T-helper 17 cell (primary cell): ENCODE data around the gene OASL. TPM values are rescaled to one million over a fixed set of nuclear protein-coding genes. Genes with fewer than 3 reads are reported as not detected.
"Not testable (repeated sequence)": the region's sequence is repeated elsewhere in the genome, so short reads cannot be mapped to it uniquely, and the experiment has no call there.

Source experiments
- ATAC-seq: fragments of 150-1000 bp; cut with Tn5 transposase; 2 replicates; pipeline ENCODE4 v1.10.0; 2021; ENCODE audit warnings: mild to moderate bottlenecking, moderate library complexity
- DNase-seq, 3 donors: peaks; one replicate each; pipeline versions ENCODE4 v3.0.0 to v3.0.0-alpha.2; 2020 to 2021
- H3K9me3 ChIP-seq: one replicate; pipeline ENCODE4 v1.7.0; 2013; ENCODE audit warnings: low read length, mild to moderate bottlenecking; ENCODE audit not compliant: control insufficient read depth, poor library complexity, severe bottlenecking
- H3K27ac Mint-ChIP-seq: one replicate; pipeline ENCODE4 v1.8.0; 2022; ENCODE audit warnings: mild to moderate bottlenecking, moderate library complexity, mixed read lengths
- H3K27me3 Mint-ChIP-seq: one replicate; pipeline ENCODE4 v1.8.0; 2022; ENCODE audit warnings: mixed read lengths
- H3K36me3 Mint-ChIP-seq: one replicate; pipeline ENCODE4 v1.8.0; 2022; ENCODE audit warnings: low read depth, mixed read lengths
- H3K4me1 Mint-ChIP-seq: one replicate; pipeline ENCODE4 v1.8.0; 2022; ENCODE audit warnings: mild to moderate bottlenecking, mixed read lengths
- H3K4me3 Mint-ChIP-seq: one replicate; pipeline ENCODE4 v1.8.0; 2022; ENCODE audit warnings: mild to moderate bottlenecking, moderate library complexity, mixed read lengths
- total RNA-seq, 4 donors: library from RNA in 2 of 4; stranded (reverse) in 2 of 4; gene quantifications; one replicate each; pipeline ENCODE4 v1.2.3 and lab custom pipeline; 2022 to 2026

Gene OASL, protein sequence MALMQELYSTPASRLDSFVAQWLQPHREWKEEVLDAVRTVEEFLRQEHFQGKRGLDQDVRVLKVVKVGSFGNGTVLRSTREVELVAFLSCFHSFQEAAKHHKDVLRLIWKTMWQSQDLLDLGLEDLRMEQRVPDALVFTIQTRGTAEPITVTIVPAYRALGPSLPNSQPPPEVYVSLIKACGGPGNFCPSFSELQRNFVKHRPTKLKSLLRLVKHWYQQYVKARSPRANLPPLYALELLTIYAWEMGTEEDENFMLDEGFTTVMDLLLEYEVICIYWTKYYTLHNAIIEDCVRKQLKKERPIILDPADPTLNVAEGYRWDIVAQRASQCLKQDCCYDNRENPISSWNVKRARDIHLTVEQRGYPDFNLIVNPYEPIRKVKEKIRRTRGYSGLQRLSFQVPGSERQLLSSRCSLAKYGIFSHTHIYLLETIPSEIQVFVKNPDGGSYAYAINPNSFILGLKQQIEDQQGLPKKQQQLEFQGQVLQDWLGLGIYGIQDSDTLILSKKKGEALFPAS
- total RNA-seq (10 to 100 TPM; 18.8 to 30.3 TPM), total RNA-seq (lab: John Stamatoyannopoulos, UW) (65.6 to 172 reads per million in 2 donors)

DNA sequence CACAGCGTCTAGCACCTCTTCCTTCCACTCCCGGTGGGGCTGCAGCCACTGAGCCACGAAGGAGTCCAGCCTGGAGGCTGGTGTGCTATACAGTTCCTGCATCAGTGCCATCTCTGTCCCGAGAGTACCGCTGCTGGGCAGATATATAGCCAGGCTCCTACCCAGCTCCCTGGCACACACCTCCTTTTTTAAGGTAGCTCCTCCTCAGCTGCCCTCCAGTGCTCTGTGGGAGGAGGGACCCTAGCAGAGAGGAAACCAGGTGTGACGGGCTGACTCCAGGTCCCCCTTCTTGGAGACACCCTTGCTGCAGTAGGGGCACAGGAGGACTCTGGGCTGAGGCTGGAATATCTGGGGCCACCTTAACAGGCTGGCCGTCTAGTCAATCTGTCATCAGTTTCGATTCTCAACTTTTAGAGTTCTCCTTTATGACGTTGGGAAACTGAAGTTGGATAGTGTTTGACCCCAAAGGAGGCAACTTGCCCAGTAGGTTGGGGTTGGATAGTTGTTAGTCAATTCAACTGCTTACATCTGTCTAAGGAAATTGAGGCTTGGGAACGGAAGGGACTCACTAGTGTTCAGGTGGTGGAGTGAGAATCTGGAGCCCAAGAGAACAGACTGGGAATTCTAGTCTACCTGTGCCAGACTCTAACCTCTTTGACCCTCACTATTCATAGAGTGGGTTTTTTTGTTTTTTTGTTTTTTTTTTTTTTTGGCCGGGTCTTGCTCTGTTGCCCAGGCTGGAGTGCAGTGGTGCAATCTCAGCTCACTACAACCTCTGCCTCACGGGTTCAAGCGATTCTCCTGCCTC is at the start of gene OASL:
Gene OASL, minus strand, starts transcription at position 386 of the 808 bp plus-strand sequence. Its CDS starts 275 bp downstream, at position 111.
- Mint-ChIP-seq H3K27me3 (peaks cover 21% of the 10 kb centered on the region), H3K4me1 (peaks cover 37% of the 10 kb centered on the region), H3K4me3 (peak within 1 kb of the TSS; percentile 94), H3K36me3 (peaks cover 8% of the 10 kb centered on the region), H3K27ac (peak within 1 kb of the TSS; percentile 95)
- DNase-seq = peak; percentile 34 to 52 (median 44)
- ATAC-seq = peak; percentile 82
- H3K9me3 ChIP-seq = no peaks in the 10 kb centered on the region

DNA sequence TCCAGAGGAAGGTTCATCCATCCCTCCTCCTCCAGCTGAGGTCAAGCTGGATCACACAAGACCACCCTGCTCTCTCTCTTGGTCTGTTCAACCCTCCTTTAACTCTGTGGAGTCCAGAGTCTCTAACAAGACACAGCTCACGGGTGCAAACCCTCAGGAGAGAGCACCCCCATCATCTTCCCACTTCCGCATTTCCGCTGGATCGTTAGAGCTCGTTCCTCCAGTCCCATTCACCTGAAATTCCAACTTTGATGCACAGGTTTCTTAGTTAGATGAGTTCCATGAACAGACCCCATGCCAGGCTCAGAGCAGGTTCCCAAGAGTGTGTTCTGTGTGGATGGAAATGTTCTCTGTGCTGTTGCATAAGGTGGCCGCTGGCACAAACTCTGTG is 49.1 kb upstream of the OASL start:
- DNase-seq (no peak), ATAC-seq (no peak)
- H3K9me3 ChIP-seq = no peaks in the 10 kb centered on the region
- Mint-ChIP-seq H3K4me1 (peaks cover 31% of the 10 kb centered on the region), H3K27ac (no peak overlapping the region), H3K27me3 (no peaks in the 10 kb centered on the region), H3K4me3 (no peak overlapping the region), H3K36me3 (no peaks in the 10 kb centered on the region)

DNA sequence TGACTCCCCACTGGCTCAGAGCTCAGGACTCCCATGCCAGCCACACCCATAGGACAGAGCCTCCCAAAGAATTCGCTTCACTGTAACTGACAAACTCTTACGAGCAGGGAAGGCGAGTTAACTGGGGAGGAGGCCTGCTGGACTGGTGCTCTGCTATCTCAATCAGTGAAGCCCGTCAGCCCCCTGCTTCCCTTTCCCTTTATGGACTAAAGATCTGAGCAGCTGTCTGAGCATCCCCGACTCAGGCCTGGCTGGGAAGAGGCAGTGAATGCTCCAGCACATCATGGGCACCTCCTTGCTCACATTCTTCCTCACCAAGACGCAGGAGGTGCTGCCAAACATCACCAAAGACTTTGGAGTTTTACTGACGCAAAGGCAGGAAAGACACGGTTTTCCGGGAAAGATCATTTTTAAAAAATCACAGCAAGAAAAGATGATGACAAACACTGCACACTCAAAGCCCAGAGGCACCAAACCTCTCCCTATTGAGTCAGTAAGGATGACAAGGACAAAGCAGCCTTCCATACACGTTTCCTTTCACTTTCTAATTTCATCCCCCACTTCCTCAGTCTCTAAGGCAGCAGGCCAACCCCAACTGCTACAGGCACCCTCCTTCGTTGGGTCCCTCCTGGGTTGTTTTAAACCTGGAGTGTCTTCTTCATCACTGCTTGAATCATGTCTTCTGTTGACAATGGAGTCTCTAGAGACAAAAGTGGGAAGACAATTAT is 48.6 kb upstream of the OASL start:
- DNase-seq = no peak
- no peak for ATAC-seq
- Mint-ChIP-seq H3K4me1 (peaks cover 26% of the 10 kb centered on the region), H3K36me3 (no peaks in the 10 kb centered on the region), H3K4me3 (no peak overlapping the region), H3K27ac (no peak overlapping the region), H3K27me3 (no peaks in the 10 kb centered on the region)
- H3K9me3 ChIP-seq = no peaks in the 10 kb centered on the region

DNA sequence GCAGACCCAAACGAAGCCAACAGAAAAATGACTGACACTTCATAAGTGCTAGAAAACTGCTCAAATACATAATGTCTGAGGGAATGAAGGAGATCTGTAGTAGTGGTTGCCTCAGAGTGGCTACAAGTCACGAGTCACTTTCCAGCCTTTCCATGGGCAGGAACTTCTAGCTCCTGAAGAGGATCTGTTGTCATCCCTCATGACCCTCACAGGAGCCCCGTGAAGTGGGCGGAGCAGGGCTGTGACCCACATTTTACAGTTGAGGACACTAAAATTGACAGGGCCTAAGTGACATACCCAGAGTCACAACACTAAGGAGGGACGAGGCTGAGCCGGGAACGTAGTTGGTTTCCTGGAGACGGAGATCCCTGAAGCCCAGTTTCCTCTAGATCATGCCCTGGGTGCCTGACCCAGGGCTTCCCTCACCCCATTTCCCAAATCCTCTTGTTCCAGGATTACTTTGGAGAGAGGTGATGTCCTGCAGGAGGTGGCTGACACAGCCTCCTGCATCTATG is 47.8 kb upstream of the OASL start:
- ATAC-seq (no peak), DNase-seq (no peak)
- Mint-ChIP-seq H3K36me3 (no peaks in the 10 kb centered on the region), H3K4me3 (no peak overlapping the region), H3K4me1 (peaks cover 21% of the 10 kb centered on the region), H3K27me3 (no peaks in the 10 kb centered on the region), H3K27ac (no peak overlapping the region)
- H3K9me3 ChIP-seq = no peaks in the 10 kb centered on the region

DNA sequence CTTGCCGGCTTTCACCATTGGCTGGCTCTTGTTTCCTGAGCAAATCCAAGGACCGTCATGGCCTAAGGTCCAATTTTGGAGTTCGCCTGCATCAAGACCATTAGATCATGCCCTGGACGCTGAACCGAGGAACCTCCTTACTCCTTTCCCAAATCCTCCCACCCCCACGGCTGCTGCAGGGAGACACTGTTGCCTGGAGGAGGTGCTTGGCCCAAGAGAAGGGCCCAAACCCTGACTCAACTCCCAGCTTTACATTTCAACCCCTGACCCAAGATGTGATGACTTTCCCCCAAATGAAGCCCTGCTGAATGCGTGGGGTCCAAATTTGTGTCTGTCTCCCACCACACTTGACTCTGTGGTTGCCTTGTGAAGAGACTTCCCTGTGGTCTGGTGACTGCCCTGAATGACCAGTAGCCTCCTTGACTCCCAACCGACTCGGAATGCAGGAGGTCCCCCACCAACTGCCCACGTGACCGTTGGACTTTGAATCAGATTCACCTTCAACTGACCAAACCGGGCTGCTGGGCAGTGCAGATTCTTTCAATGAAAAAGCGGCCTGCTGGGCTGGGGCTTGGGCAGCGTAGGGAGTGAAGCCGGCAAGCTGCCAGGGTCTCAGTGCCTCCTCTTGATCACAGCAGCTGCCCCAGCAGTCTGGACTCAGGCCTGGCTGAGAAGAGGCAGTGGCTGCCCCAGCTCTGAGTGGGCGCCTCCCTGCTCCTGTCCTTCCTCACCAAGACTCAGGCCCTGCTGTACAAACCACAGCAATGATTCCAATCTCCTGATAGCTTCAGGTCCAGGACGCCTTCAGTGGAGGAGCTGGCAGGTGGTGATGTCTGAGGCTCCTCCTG is 46.7 kb upstream of the OASL start:
- Mint-ChIP-seq H3K4me3 (no peak overlapping the region), H3K27ac (no peak overlapping the region), H3K27me3 (no peaks in the 10 kb centered on the region), H3K36me3 (no peaks in the 10 kb centered on the region), H3K4me1 (peaks cover 18% of the 10 kb centered on the region)
- no peak for ATAC-seq
- H3K9me3 ChIP-seq = no peaks in the 10 kb centered on the region
- no peak for DNase-seq

DNA sequence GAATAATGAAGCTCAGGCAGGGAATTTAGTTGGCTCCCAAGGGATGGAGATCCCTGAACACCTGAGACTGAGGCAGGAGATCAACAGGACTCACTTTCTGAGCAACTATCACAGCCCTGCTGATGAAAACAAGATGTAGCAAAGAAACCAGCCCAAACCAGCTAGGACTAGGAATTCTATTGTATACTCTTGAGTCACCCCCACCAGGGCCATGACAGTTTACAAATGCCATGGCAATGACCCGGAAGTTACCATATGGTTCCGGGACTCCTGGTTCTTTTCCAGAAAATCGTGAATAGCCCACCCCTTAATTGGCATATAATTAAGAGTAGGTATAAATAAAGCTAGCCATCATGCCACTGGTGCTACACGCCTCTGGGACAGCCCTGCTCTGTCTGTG is 46.0 kb upstream of the OASL start:
- ATAC-seq (no peak), DNase-seq (no peak)
- Mint-ChIP-seq H3K27me3 (no peaks in the 10 kb centered on the region), H3K36me3 (no peaks in the 10 kb centered on the region), H3K4me3 (no peak overlapping the region), H3K27ac (no peak overlapping the region), H3K4me1 (peaks cover 15% of the 10 kb centered on the region)
- H3K9me3 ChIP-seq = no peaks in the 10 kb centered on the region

DNA sequence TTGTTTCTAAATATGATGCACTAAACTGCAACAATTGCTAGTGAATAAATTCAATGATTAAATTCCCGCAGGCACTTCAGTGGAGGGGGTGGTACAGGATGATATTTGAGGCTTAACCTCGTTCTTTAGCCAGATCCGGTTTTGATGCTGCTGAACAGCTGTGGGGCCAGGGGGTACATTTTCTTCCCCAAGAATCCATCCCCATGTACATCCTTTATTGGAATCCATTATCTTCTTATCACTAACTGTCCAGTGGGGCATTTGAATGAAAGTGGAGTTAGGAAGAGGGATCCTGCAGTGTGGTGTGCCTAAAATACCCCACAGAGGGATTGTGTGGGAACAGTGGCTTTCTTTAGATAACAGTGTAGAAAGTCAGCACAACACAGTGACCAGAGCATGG is 45.2 kb upstream of the OASL start:
- Mint-ChIP-seq H3K4me1 (peaks cover 15% of the 10 kb centered on the region), H3K27me3 (no peaks in the 10 kb centered on the region), H3K4me3 (no peak overlapping the region), H3K27ac (no peak overlapping the region), H3K36me3 (no peaks in the 10 kb centered on the region)
- no peaks in the 10 kb centered on the region for H3K9me3 ChIP-seq
- ATAC-seq = no peak
- DNase-seq = no peak

DNA sequence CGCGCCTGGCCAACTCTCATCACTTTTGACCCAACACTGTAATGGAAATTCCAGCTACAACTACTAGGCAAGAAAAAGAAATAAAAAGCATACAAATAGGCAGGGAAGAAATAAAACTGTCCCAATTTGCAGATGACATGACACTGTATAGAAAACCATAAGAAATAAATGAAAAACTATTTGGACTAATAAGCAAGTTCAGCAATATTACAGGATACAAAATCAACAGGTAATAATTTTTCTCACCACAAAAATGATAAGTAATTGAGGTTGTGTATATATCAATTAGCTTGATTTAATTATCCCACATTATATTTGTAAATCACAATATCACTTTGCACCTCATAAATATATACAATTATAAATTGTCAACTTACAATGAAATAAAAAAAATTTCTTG is 41.9 kb upstream of the OASL start:
- DNase-seq (no peak), ATAC-seq (no peak)
- H3K4me1 Mint-ChIP-seq = peaks cover 4% of the 10 kb centered on the region
- H3K27ac Mint-ChIP-seq = no peak overlapping the region
- no peak overlapping the region for H3K4me3 Mint-ChIP-seq
- H3K27me3 Mint-ChIP-seq = no peaks in the 10 kb centered on the region
- no peaks in the 10 kb centered on the region for H3K36me3 Mint-ChIP-seq
- H3K9me3 ChIP-seq = no peaks in the 10 kb centered on the region

DNA sequence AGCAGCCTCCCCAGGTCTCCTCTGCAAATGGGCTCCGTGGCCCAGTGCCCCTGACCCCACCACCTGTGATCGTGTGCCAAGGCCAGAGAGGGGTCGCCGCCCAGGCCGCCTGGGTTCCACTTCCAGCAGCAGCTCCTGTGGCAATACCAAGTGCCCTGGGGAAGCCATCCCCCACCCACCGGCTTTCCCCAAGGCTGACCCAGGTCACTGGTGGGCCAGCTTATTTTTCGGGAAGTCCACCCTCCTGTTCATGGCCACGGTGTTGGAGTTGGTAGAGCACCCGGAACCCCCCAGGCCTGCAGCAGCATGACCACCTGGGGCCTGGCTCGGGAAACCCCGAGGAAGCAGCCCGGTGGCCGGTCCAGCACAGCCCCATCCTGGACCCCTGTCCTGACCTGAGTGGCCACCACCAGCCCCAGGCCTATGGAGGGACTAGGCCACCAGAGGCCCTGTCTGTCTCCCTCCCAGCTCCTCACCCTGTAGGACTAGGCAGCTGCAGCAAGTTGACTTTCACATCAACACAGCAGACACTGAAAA is 40.8 kb upstream of the OASL start:
- no peak overlapping the region for H3K27ac Mint-ChIP-seq
- no peaks in the 10 kb centered on the region for H3K9me3 ChIP-seq
- no peak for ATAC-seq
- peaks cover 4% of the 10 kb centered on the region for H3K4me1 Mint-ChIP-seq
- H3K4me3 Mint-ChIP-seq = no peak overlapping the region
- no peak for DNase-seq
- H3K27me3 Mint-ChIP-seq = no peaks in the 10 kb centered on the region
- no peaks in the 10 kb centered on the region for H3K36me3 Mint-ChIP-seq

DNA sequence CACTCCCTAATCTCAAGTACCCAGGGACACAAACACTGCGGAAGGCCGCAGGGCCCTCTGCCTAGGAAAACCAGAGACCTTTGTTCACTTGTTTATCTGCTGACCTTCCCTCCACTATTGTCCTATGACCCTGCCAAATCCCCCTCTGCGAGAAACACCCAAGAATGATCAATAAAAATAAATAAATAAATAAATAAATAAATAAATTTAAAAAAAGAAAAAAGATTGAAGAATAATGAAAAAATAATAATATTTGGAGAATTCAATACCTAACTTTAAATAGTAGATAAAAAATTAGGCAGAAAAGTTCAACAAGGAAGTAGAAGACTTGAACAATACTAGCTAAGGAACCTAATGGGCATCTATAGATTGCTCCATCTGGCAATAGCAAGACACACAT is 38.4 kb upstream of the OASL start:
- not testable (repeated sequence) for ATAC-seq, H3K27ac Mint-ChIP-seq, H3K4me3 Mint-ChIP-seq, H3K36me3 Mint-ChIP-seq, H3K27me3 Mint-ChIP-seq, H3K4me1 Mint-ChIP-seq, DNase-seq, H3K9me3 ChIP-seq

DNA sequence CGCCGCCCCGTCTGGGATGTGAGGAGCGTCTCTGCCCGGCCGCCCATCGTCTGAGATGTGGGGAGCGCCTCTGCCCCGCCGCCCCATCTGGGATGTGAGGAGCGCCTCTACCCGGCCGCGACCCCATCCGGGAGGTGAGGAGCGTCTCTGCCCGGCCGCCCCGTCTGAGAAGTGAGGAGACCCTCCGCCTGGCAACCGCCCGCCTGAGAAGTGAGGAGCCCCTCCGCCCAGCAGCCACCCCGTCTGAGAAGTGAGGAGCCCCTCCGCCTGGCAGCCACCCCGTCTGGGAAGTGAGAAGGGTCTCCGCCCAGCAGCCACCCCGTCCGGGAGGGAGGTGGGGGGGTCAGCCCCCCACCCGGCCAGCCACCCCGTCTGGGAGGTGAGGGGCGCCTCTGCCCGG is 36.9 kb upstream of the OASL start:
- ATAC-seq, H3K9me3 ChIP-seq, H3K4me3 Mint-ChIP-seq, H3K4me1 Mint-ChIP-seq, H3K27ac Mint-ChIP-seq, H3K36me3 Mint-ChIP-seq, DNase-seq, H3K27me3 Mint-ChIP-seq: not testable (repeated sequence)

DNA sequence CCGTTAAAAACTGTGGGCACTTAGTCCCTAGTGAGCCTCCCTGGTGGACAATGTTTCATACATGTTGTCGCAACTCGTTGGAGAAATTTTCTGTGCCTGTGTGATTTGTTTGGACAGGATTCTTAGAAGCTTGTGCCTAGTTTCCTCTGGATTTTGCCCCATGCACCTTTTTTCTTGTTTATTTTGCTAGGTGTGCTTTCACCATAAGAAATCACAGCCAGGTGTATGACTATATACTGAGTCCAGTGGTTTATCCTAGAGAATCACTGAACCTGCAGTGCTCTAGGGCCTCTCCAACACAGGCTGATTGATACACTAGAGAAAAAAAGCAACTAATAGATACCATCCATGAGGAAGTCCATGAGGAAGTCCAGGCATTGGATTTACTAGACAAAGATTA is 33.1 kb upstream of the OASL start:
- Mint-ChIP-seq H3K36me3 (no peaks in the 10 kb centered on the region), H3K27me3 (no peaks in the 10 kb centered on the region), H3K4me1 (no peaks in the 10 kb centered on the region), H3K27ac (no peak overlapping the region), H3K4me3 (no peak overlapping the region)
- ATAC-seq (no peak), DNase-seq (no peak)
- peaks cover 4% of the 10 kb centered on the region for H3K9me3 ChIP-seq
